HCT116 (cell line): ENCODE results near the gene RPIA. TPM values are rescaled to one million over a fixed set of nuclear protein-coding genes. Genes with fewer than 3 reads are reported as not detected.

Source experiments
- ATAC-seq: fragments of 200-7000 bp; cut with Tn5 transposase; 2 replicates; pipeline ENCODE4 v1.9.1; 2020; ENCODE audit warnings: mild to moderate bottlenecking, moderate library complexity
- BruUV-seq: library from RNA; stranded (reverse); fragments of 400-500 nt; replicated peaks from 2 replicates; lab custom pipeline; 2021; lab: Mats Ljungman, UMichigan
- CTCF ChIA-PET: fragments of 300-600 bp; sonication (Branson Sonifier 250); formaldehyde crosslinking; loops from one replicate; lab custom pipeline; 2021; ENCODE audit warnings: antibody characterized with exemption; lab: Charles Lee
- POLR2A ChIA-PET: fragments of 300-600, 350-600 bp; sonication (Branson Sonifier 250); formaldehyde crosslinking; loops from one replicate; lab custom pipeline; 2021; ENCODE audit warnings: antibody characterized with exemption; lab: Charles Lee
- RAD21 ChIA-PET, 2 experiments: fragments of 300-600 bp; sonication (Branson Sonifier 250); formaldehyde crosslinking; loops; one replicate each; lab custom pipeline; 2023; ENCODE audit warnings: low total read pairs in 2 of 2; ENCODE audit not compliant: uncharacterized antibody in 2 of 2, unreplicated experiment in 2 of 2, low non-redundant PET in 1 of 2; lab: Charles Lee
- DNase-seq: peaks from one replicate; pipeline ENCODE4 v3.0.0-alpha.2; 2010; ENCODE audit warnings: low read depth, low spot score
- H2AFZ ChIP-seq: fragments of 200-600 bp; shearing (Covaris generic), sonication (generic); 2 replicates; pipeline ENCODE4 v1.6.1; 2017; ENCODE audit warnings: low read depth, mixed run types, mixed read lengths, antibody characterized with exemption, low read length; ENCODE audit not compliant: poor library complexity, severe bottlenecking
- H3K27ac ChIP-seq: 2 replicates; pipeline ENCODE4 v1.5.1; 2012; ENCODE audit warnings: low read depth, low read length
- H3K27me3 ChIP-seq: fragments of 200-600 bp; sonication (generic); 2 replicates; pipeline ENCODE4 v1.6.1; 2016; ENCODE audit warnings: mixed run types, low read length, mixed read lengths; ENCODE audit not compliant: insufficient read depth
- H3K36me3 ChIP-seq, 2 experiments: fragments of 200-500 bp in 1 of 2; fragments of 200-600 bp in 1 of 2; sonication (Bioruptor generic) in 1 of 2; sonication (generic) in 1 of 2; 2 replicates each; pipeline versions ENCODE4 v1.5.1 to v1.6.1; 2014 to 2016; ENCODE audit warnings: low read length in 2 of 2, inconsistent platforms in 1 of 2, mixed read lengths in 1 of 2, mixed run types in 1 of 2; ENCODE audit not compliant: insufficient read depth in 2 of 2, control insufficient read depth in 1 of 2
- H3K4me1 ChIP-seq, 2 experiments: fragments of 200-600 bp in 1 of 2; sonication (generic) in 1 of 2; 2 replicates each; pipeline versions ENCODE4 v1.5.1 to v1.6.1; 2012 to 2017; ENCODE audit warnings: low read length in 2 of 2, inconsistent platforms in 1 of 2, mild to moderate bottlenecking in 1 of 2, mixed read lengths in 1 of 2, mixed run types in 1 of 2, moderate library complexity in 1 of 2; ENCODE audit not compliant: insufficient read depth in 2 of 2, control insufficient read depth in 1 of 2
- H3K4me2 ChIP-seq: fragments of 200-600 bp; sonication (generic); 2 replicates; pipeline ENCODE4 v1.6.1; 2017; ENCODE audit warnings: mixed run types, low read length, mixed read lengths
- H3K4me3 ChIP-seq, 2 experiments: fragments of 200-600 bp in 1 of 2; sonication (generic) in 1 of 2; replicated peaks in 1 of 2; 2 replicates each; pipeline ENCODE4 v1.5.1; 2011 to 2016; ENCODE audit warnings: low read length in 2 of 2, control low read depth in 1 of 2, low read depth in 1 of 2, mild to moderate bottlenecking in 1 of 2, mixed read lengths in 1 of 2, mixed run types in 1 of 2
- H3K79me2 ChIP-seq: fragments of 200-600 bp; sonication (generic); 2 replicates; pipeline ENCODE4 v1.6.1; 2017; ENCODE audit warnings: mild to moderate bottlenecking, mixed run types, low read length, moderate library complexity, mixed read lengths; ENCODE audit not compliant: insufficient read depth
- H3K9ac ChIP-seq: fragments of 200-600 bp; sonication (generic); 2 replicates; pipeline ENCODE4 v1.6.1; 2016; ENCODE audit warnings: low read length, mixed read lengths
- H3K9me2 ChIP-seq: fragments of 200-600 bp; sonication (generic), shearing (Covaris generic); 2 replicates; pipeline ENCODE4 v1.6.1; 2017; ENCODE audit warnings: mixed run types, mild to moderate bottlenecking, moderate library complexity; ENCODE audit not compliant: insufficient read depth
- H3K9me3 ChIP-seq, 2 experiments: fragments of 200-500 bp in 1 of 2; fragments of 200-600 bp in 1 of 2; sonication (Bioruptor generic) in 1 of 2; sonication (generic) in 1 of 2; 2 replicates each; pipeline ENCODE4 v1.6.1; 2014 to 2017; ENCODE audit warnings: low read length in 2 of 2, mixed read lengths in 2 of 2, inconsistent platforms in 1 of 2, low read depth in 1 of 2, mild to moderate bottlenecking in 1 of 2, mixed run types in 1 of 2, moderate library complexity in 1 of 2; ENCODE audit not compliant: control insufficient read depth in 1 of 2, insufficient read depth in 1 of 2
- H4K20me1 ChIP-seq: fragments of 200-600 bp; sonication (generic), shearing (Covaris generic); 2 replicates; pipeline ENCODE4 v1.6.1; 2017; ENCODE audit warnings: mixed run types, mild to moderate bottlenecking, moderate library complexity; ENCODE audit not compliant: insufficient read depth
- CBX3 ChIP-seq: IDR thresholded peaks from 2 replicates; pipeline ENCODE4 v1.6.1; 2012; ENCODE audit warnings: low read depth
- CEBPB ChIP-seq: IDR thresholded peaks from 2 replicates; pipeline ENCODE4 v1.6.1; 2012; ENCODE audit warnings: low read depth
- EZH2 ChIP-seq: fragments of 200-600 bp; sonication (generic); IDR thresholded peaks from 2 replicates; pipeline ENCODE4 v1.6.1; 2017; ENCODE audit warnings: antibody characterized with exemption, mixed run types
- FOSL1 ChIP-seq: IDR thresholded peaks from 2 replicates; pipeline ENCODE4 v1.6.1; 2012; ENCODE audit warnings: low read depth
- MAX ChIP-seq: IDR thresholded peaks from 2 replicates; pipeline ENCODE4 v1.6.1; 2012
- TCF7L2 ChIP-seq: IDR thresholded peaks from 2 replicates; pipeline ENCODE4 v1.7.0; 2011; ENCODE audit warnings: borderline replicate concordance, inconsistent platforms; ENCODE audit not compliant: insufficient read depth, insufficient read length; ENCODE audit errors: extremely low read depth
- YY1 ChIP-seq: IDR thresholded peaks from 2 replicates; pipeline ENCODE4 v1.6.1; 2011; ENCODE audit warnings: low read length, low read depth, moderate library complexity, mild to moderate bottlenecking; ENCODE audit not compliant: insufficient replicate concordance; ENCODE audit errors: extremely low read depth
- ZBTB33 ChIP-seq: IDR thresholded peaks from 2 replicates; pipeline ENCODE4 v1.6.1; 2011; ENCODE audit warnings: mild to moderate bottlenecking, low read length, moderate library complexity; ENCODE audit not compliant: insufficient replicate concordance; ENCODE audit errors: extremely low read depth
- intact Hi-C: fragments of 100-400 bp; cut with micrococcal nuclease; formaldehyde crosslinking; loops from 2 replicates; pipeline ENCODE4 v1.10.0; 2022
- total RNA-seq: library from RNA; stranded (reverse); gene quantifications from one replicate; pipeline ENCODE4 v1.2.1, GENCODE V29; 2021; ENCODE audit not compliant: unreplicated experiment

The RPIA gene
- total RNA-seq, 1 experiment from 2014 or later: 43.3 TPM

- RAD21 ChIA-PET: no interaction called here
- H3K4me2 ChIP-seq: no peak overlapping the region
- POLR2A ChIA-PET: no interaction called here
- peaks cover 81% of the 10 kb centered on the region for H3K79me2 ChIP-seq
- no peak for DNase-seq
- no peak for ATAC-seq
- H2AFZ ChIP-seq: no peak overlapping the region
- CTCF ChIA-PET: no interaction called here
- H3K27me3 ChIP-seq: no peaks in the 10 kb centered on the region
- H3K9me2 ChIP-seq: 0 out of 2 replicates have a peak, but pooled peaks cover 5% of the 10 kb centered on the region
- no peaks in the 10 kb centered on the region for H3K9me3 ChIP-seq
- H3K4me3 ChIP-seq: no peak overlapping the region
- H3K4me1 ChIP-seq: peaks cover 4 to 14% of the 10 kb centered on the region in 2 experiments; a peak in 3 of 4 replicates
- H3K36me3 ChIP-seq: 0 out of 4 replicates have a peak, but pooled peaks cover 0 to 2% of the 10 kb centered on the region in 2 experiments
- intact Hi-C loops: no loop called here
- TF ChIP-seq FOSL1 (no peak), ZBTB33 (no peak), CBX3 (no peak), EZH2 (no peak), YY1 (no peak), CEBPB (no peak), TCF7L2 (no peak), MAX (no peak)
- no peak overlapping the region for H3K9ac ChIP-seq
- H3K27ac ChIP-seq: no peak overlapping the region
- no TSS peak for BruUV-seq
- no peaks in the 10 kb centered on the region for H4K20me1 ChIP-seq
Measured at GRCh38 chr2:88696611-88697010, 5.1 kb downstream of the RPIA start.
